HTR-8/SVneo (cell line): Measurements from ENCODE around the gene HTRA2.
"Not testable (repeated sequence)": the region's sequence is repeated elsewhere in the genome, so short reads cannot be mapped to it uniquely, and the experiment has no call there.

Source experiments
- DNase-seq: peaks from one replicate; pipeline ENCODE4 v3.0.0; 2011; ENCODE audit warnings: low spot score, mixed read lengths; ENCODE audit not compliant: insufficient read length
- FAIRE-seq: peaks from 2 replicates; lab custom pipeline; 2011; peaks lifted over from hg19 to GRCh38; lab: Jason Lieb, UNC

Gene HTRA2

GRCh38 chr2:74555610-74556103 is 25.9 kb downstream of the HTRA2 start:
- no peak for FAIRE-seq

GRCh38 chr2:74556159-74556558 is 26.4 kb downstream of the HTRA2 start:
- DNase-seq (no peak), FAIRE-seq (no peak)

More at GRCh38 chr2:74555610-74556103, 25.9 kb downstream of the HTRA2 start:
- no peak for DNase-seq

GRCh38 chr2:74556831-74557370 is 27.2 kb downstream of the HTRA2 start:
- FAIRE-seq (no peak), DNase-seq (no peak)

GRCh38 chr2:74558284-74559230 is 28.8 kb downstream of the HTRA2 start:
- FAIRE-seq (no peak), DNase-seq (no peak)

GRCh38 chr2:74559912-74560311 is 30.2 kb downstream of the HTRA2 start:
- DNase-seq (no peak), FAIRE-seq (no peak)

- FAIRE-seq (peak; percentile 20), DNase-seq (no peak)
Measured at GRCh38 chr2:74560591-74560990, 30.9 kb downstream of the HTRA2 start.

- DNase-seq, FAIRE-seq: not testable (repeated sequence)
Measured at GRCh38 chr2:74561022-74561421, 31.3 kb downstream of the HTRA2 start.

- peak; percentile 52 for FAIRE-seq
- DNase-seq: no peak
Measured at GRCh38 chr2:74562126-74562775, 32.5 kb downstream of the HTRA2 start.

- FAIRE-seq (no peak), DNase-seq (no peak)
Measured at GRCh38 chr2:74564222-74564621, 34.5 kb downstream of the HTRA2 start.

GRCh38 chr2:74566076-74566753 is 36.5 kb downstream of the HTRA2 start:
- FAIRE-seq (no peak), DNase-seq (no peak)

- DNase-seq (no peak), FAIRE-seq (no peak)
Measured at GRCh38 chr2:74566754-74567085, 37.0 kb downstream of the HTRA2 start.

GRCh38 chr2:74567881-74568280 is 38.1 kb downstream of the HTRA2 start:
- DNase-seq (peak; percentile 55), FAIRE-seq (peak; percentile 23)

- FAIRE-seq (no peak), DNase-seq (no peak)
Measured at GRCh38 chr2:74569686-74570085, 40.0 kb downstream of the HTRA2 start.

GRCh38 chr2:74571058-74571457 is 41.3 kb downstream of the HTRA2 start:
- FAIRE-seq (no peak), DNase-seq (no peak)

GRCh38 chr2:74572178-74572925 is 42.6 kb downstream of the HTRA2 start:
- no peak for FAIRE-seq
- DNase-seq: no peak

GRCh38 chr2:74573747-74574562 is 44.2 kb downstream of the HTRA2 start:
- peak; percentile 49 for FAIRE-seq
- peak; percentile 88 for DNase-seq

GRCh38 chr2:74575320-74575719 is 45.6 kb downstream of the HTRA2 start:
- FAIRE-seq (no peak), DNase-seq (no peak)

GRCh38 chr2:74576211-74576862 is 46.6 kb downstream of the HTRA2 start:
- no peak for DNase-seq
- no peak for FAIRE-seq
